ENCODE results near the gene FBXO2.

The FBXO2 gene, protein sequence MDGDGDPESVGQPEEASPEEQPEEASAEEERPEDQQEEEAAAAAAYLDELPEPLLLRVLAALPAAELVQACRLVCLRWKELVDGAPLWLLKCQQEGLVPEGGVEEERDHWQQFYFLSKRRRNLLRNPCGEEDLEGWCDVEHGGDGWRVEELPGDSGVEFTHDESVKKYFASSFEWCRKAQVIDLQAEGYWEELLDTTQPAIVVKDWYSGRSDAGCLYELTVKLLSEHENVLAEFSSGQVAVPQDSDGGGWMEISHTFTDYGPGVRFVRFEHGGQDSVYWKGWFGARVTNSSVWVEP

DNA sequence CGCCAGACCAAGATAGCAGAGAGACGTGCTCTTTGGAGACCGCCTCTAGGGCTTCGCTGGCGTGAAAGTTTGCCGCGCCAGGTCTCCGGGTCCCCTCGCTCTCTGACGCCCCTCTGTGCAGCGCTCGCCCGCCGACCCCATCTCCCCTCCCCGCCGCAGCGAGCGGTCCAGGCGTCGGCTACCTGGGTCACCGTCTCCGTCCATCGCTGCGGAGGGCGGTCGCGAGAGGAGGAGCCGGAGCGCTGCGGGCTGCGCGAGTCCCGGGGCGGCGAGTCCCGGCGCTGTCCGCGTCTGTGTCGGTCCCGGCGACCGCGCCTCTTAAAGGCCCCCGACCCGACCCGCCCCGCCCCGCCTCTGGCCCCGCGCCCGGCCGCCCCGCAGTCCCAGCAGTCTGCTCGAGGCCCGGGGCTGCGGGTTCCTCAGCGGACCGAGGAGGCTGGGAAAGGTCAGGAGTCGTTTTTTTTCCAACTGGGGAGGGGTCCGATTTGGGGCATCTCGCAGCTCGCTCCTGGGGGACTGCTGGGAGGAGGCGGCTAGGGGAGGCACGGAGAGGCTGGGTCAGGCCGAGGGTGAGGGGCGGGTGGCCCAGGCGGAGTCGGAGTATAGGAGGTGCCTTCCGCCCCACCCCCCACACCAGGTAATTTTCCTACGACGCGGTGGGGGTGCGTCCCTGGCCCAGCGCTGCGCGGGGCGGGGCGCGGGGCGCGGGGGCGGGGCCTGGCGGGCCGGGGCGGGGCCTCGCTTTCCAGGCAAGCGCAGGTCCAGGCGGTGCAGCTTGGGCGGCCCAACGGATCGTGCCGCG is at the start of gene FBXO2, which contains the start of gene FBXO44:
Gene FBXO2, minus strand, starts transcription at position 293 of the 802 bp plus-strand sequence. Its CDS starts 89 bp downstream, at position 204.
Gene FBXO44, plus strand, starts transcription at position 741 of the 802 bp plus-strand sequence. CDS start 959 bp downstream, outside the sequence.
- peak; percentile 37 to 38 for DNase-seq (ENCODE audit: low read depth in 2 of 2)

DNA sequence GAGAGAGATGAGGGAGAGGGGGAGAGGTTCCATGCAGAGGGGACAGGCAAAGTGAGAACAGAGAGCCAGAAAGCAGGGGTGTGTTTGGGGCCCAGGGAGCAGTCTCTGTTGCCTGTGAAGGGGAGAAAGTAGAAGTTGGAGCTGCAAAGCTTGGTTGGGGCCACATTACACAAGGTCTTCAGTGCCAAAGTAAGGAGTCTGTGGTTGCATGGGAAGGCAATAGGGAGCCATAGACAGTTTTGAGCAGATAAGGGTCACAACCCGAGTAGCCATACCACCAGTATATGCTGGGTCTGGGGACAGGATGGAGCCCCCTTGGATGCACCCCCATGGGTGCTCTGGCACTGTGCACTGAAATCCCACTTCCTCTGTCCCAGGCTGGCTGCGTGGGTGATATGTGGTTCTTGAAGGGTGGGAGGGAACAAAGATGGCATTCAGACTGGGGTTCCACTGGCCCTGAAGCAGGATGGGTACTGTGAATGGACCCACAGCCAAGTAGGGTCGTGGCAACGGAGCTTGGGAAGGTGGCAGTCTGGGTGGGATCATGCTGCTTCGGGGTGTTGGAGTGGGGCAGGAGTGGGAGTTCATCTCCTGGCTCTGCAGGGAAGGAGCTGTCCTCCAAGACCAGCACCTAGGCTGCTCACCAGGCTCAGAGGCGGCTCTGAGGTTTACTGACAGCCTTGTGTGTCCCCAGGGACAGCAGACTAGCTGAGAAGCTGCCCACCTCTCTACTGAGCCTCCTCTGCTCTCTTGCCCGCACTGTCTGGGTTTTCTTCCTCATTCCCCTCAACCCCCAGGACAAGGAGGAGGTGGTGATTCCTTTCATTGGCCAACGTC is 49.3 kb upstream of the FBXO2 start:
- DNase-seq (ENCODE audit: low read depth in 2 of 2), result no peak

- DNase-seq (ENCODE audit: low read depth in 2 of 2), result no peak
These were observed 48.0 kb upstream of the FBXO2 start for GRCh38 chr1:11701981-11702803.

DNA sequence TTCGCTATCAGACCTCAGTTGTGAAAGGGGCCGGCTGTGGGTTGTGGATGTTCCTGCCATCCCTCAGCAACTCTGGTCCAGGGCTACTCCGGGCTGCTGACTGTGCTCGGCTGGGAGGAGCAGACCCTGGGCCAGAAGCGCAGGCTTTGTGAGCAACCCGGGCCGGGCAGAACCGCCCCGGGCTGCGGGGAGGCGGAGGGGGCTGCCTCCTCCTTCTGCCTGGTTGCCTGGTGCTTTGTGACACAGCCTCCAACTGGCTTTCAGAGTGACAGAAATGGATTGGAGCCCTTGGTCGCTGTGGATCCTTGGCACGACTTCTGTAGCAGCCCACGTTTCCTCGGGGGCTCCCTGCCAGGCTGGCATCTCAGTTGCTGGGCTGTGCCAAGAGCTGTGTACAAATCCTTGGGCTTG is 47.3 kb upstream of the FBXO2 start:
- no peak for DNase-seq (ENCODE audit: low read depth in 2 of 2)

GRCh38 chr1:11700601-11701467 is 46.6 kb upstream of the FBXO2 start:
- no peak for DNase-seq (ENCODE audit: low read depth in 2 of 2)

DNA sequence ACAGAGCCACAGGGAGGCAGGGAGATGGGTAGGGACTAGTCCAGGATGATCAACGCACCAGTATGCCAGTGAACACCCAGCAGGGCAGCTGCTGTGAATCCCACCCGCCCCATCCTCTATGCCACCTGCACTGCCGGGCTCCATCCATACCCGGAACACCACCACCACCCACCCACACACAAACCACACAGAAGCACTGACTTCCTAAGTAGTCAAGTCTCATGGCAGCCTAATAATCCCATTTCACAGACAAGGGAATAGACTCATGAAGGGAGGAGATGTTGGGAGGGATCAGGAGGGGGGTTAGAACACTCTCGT is 43.6 kb upstream of the FBXO2 start:
- DNase-seq (ENCODE audit: low read depth in 2 of 2), result no peak

DNA sequence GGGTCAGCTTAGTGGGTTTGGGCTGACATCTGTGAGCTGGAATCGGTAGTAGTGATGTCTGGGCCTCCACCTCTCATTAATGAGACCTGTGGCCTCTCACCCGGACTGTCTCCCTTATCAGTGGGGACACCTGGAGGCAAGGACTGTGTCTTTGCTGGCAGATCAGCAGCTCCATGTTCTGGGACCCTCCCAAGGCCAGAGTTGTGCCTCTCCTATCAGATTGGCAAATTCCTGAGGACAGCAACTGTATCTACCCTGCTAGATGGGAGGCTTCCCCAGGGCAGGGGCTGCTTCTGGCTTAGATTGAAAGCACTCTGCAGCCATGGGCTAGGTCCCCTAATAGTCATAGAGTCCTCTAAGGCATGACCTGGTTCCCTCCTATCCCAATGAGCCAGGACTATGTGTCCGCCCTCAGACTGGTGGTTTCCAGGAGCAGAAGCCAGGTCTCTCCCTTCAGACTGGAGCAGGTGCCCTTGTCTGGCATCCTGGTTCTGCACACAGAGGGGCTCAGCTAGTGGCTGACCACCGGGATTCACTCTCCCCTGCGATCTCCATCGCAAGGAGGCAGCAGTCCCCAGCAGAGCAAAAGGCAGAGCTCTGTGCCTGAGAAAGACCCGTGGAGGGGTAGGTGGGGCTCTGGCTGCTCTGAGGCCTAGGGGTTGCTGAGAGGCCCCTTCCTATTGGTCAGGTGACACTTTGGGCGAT is 43.1 kb upstream of the FBXO2 start:
- DNase-seq (ENCODE audit: low read depth in 2 of 2), result no peak

DNA sequence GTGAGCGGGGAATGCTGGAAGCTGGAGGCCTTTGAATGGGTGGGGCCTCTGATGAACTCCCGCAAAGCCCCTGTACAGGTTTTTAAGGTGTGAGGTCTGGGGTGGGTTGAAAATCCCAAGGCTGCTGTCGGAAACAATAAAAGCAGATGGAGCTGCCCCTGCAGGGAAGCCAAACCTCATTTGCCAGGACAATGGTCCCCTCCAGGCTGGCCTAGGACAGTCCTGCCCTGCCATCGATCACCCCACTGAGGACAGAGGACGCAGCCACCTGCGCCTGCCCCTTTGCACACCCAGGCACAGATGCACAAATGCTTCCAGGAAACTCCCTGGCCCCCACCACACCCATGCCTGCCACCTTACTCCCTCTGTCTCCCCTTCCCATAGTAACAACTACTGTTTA is 41.6 kb upstream of the FBXO2 start:
- no peak for DNase-seq (ENCODE audit: low read depth in 2 of 2)

GRCh38 chr1:11693917-11694316 is 39.7 kb upstream of the FBXO2 start:
- DNase-seq (ENCODE audit: low read depth in 2 of 2), result no peak

GRCh38 chr1:11693024-11693590 is 38.9 kb upstream of the FBXO2 start:
- peak; percentile 27 to 30 for DNase-seq (ENCODE audit: low read depth in 2 of 2)

- DNase-seq (ENCODE audit: low read depth in 2 of 2), result no peak
These were observed 37.9 kb upstream of the FBXO2 start for GRCh38 chr1:11691928-11692711.

DNA sequence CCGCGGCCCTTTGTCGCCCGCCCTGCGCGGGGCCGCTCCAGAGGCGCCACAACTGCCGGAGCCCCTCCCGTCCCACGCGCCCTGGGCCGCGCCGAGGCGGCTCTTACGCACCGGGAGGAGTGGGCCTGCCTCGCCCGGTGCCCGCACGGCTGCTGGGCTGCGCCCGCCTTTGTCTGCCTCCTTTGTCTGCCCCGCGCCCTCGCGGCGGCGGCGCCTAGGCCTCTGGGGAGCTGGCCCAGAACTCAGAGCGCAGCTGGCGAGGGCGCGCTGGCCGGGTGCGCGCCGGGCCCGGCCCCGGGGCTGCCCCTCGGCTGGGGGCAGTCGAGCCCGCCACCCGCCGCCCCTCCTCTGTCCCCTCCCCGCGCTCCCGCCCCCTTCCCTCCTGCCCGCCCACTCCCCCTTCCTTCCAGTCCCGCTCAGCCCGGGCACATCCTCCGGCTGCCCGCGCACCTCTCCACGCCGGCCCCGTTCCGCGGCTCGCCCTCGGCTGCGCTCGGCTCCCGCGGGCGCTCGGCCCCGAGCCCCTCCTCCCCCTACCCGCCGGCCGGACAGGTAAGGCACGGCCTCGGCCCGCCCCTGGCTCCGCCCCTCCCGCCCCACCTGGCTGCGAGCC is 37.2 kb upstream of the FBXO2 start, which contains the start of gene DRAXIN:
Gene DRAXIN, plus strand, starts transcription at position 409 of the 613 bp plus-strand sequence. CDS start 14,549 bp downstream, outside the sequence.
- DNase-seq (ENCODE audit: low read depth in 2 of 2), result no peak

DNA sequence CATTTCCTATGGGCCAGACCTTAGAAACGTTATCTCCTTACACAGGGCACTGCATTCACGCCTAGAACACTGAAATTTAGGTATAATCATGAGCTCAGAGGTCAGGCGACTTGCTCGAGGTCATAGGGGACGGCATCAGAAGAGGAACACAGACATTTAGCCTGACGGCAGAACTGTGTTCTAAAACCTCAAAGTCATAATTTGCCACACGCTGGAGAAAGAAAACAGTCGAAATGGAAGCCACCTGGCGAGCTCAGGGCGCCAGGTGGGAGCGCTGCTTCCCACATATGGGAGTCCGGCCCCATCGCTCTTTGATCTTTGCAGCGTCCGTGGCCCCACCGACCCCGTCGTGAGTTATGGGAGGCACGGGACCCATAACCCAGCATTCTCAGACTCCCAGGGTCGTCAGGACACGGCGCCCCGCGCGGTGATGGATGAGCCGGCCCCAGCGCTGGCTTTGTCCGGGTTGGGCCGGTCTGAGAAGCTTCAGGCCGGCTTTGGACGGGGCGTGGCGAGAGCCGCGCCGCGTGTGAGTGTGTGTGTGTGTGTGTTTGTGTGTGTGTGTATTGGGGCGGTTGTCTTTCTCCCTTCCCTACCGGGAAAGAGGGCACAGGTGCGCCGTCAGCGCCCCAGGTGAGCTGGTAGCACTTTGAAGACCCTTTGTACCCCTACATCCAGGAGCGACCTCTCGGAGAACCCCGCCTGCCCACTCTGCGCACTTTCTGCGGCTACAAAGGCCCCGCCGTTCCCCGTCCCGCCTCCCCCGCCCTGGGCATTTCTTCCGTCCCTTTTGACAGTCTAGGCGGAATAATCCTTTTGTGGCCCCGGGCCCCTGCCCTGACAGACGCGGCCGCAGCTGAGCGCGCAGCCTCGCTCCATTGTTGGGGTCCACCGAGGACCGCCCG is 36.4 kb upstream of the FBXO2 start:
- no peak for DNase-seq (ENCODE audit: low read depth in 2 of 2)

GRCh38 chr1:11688506-11688905 is 34.3 kb upstream of the FBXO2 start:
- DNase-seq (ENCODE audit: low read depth in 2 of 2), result no peak

DNA sequence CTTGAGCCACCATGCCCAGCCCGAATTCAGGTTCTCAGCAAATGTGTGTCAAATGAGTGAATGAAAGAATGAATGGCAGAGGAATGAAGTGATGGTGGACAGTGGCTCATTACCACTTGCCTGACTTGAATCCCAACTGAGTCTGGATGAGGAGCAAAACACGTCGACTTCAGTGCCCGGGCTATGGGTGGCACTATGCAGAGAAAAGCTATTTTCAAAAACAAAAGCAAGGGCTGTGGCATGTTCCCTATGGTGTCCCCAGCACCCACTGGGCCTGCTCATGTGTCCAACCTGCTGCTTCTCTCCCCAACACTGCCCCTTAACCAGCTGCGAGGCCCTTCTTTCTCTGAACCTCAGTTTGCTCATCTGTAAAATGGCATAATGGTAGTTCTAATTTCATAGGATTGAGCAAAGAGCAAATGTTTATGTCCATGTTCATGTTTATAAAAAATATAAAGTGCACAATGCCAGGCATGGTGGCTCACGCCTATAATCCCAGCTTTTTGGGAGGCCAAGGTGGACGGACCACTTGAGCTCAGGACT is 31.1 kb upstream of the FBXO2 start:
- DNase-seq (ENCODE audit: low read depth in 2 of 2), result no peak

DNA sequence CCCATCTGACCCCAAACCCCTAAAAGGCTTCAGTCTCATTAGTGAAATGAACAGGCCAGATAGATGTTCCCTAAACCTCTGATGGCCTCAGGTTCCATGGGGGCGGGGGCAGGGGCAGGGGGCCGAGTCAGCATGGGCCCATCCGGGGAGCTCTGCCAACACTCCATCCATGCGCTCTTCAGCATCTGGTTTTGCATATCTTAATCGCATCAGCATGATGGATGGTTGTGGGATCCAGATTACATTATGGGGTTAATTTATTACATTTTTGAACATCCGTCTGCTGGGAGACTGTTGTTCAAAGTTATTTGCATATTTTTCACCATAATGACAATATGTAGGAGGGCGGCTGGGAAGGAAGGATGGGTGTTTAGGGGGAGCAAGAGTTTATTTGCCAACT is 29.8 kb upstream of the FBXO2 start:
- no peak for DNase-seq (ENCODE audit: low read depth in 2 of 2)

DNA sequence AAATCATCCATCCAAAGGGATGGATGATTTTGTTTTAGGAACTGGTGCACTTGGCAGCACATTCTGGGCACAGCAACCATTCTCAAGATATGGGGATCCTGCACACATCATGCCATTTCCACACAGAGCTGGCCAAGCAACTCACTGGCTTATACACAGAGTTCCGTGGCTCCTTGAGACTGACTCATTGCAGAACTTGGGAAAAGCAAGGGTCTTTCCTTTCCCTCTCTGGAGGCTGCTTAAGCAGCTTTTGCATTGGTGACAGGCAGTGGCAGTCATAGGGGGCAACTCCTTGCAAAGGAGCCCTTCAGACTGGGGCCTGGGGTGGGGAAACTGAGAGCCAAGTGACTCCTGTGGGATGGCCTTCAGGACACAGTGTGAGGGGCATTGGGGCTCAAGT is 28.6 kb upstream of the FBXO2 start:
- no peak for DNase-seq (ENCODE audit: low read depth in 2 of 2)
